DMS114 treated with DMSO at 0.1 percent for 48 hours (cell line): ENCODE measurements around the gene NUP93.
"Not testable (repeated sequence)": the region's sequence is repeated elsewhere in the genome, so short reads cannot be mapped to it uniquely, and the experiment has no call there.

ENCODE experiments used
- DNase-seq: peaks from one replicate; lab custom pipeline; 2025; ENCODE audit not compliant: unreplicated experiment; lab: John Stamatoyannopoulos, UW

Gene NUP93

GRCh38 chr16:56810954-56811353 lies 81.0 kb downstream of the NUP93 start:
- DNase-seq: no peak

GRCh38 chr16:56811602-56812001 lies 81.7 kb downstream of the NUP93 start:
- not testable (repeated sequence) for DNase-seq

GRCh38 chr16:56812884-56813283 lies 83.0 kb downstream of the NUP93 start:
- DNase-seq: no peak

- DNase-seq: no peak
Measured at GRCh38 chr16:56814537-56815432, 84.9 kb downstream of the NUP93 start.

GRCh38 chr16:56815721-56816120 lies 85.8 kb downstream of the NUP93 start:
- no peak for DNase-seq

GRCh38 chr16:56817056-56817455 lies 87.1 kb downstream of the NUP93 start:
- DNase-seq: no peak

GRCh38 chr16:56817938-56818337 lies 88.0 kb downstream of the NUP93 start:
- no peak for DNase-seq

GRCh38 chr16:56823081-56823733 lies 93.3 kb downstream of the NUP93 start:
- no peak for DNase-seq

GRCh38 chr16:56824331-56824730 lies 94.4 kb downstream of the NUP93 start:
- peak; percentile 41 for DNase-seq

- DNase-seq: no peak
Measured at GRCh38 chr16:56824804-56825203, 94.9 kb downstream of the NUP93 start.

- no peak for DNase-seq
Measured at GRCh38 chr16:56825826-56826225, 95.9 kb downstream of the NUP93 start.

GRCh38 chr16:56828647-56829046 lies 98.7 kb downstream of the NUP93 start:
- DNase-seq: no peak

- DNase-seq: no peak
Measured at GRCh38 chr16:56830669-56831068, 100.7 kb downstream of the NUP93 start.

GRCh38 chr16:56832768-56833167 lies 102.8 kb downstream of the NUP93 start:
- DNase-seq: no peak

- no peak for DNase-seq
Measured at GRCh38 chr16:56833243-56833970, 103.5 kb downstream of the NUP93 start.

- DNase-seq: no peak
Measured at GRCh38 chr16:56835320-56835719, 105.4 kb downstream of the NUP93 start.

- no peak for DNase-seq
Measured at GRCh38 chr16:56836410-56837230, 106.7 kb downstream of the NUP93 start.

GRCh38 chr16:56838622-56839337 lies 108.9 kb downstream of the NUP93 start:
- DNase-seq: no peak

GRCh38 chr16:56841233-56841632 lies 111.3 kb downstream of the NUP93 start:
- DNase-seq: no peak

GRCh38 chr16:56841659-56842058 lies 111.7 kb downstream of the NUP93 start:
- DNase-seq: no peak
